ENCODE results near the gene CS.

Gene CS

GRCh38 chr12:56236985-56237384 lies 63.1 kb downstream of the CS start:
- TF ChIP-seq CTCF (IDR thresholded peaks at IDR 0.05): no peak
- Histone ChIP-seq H2AFZ (no peak overlapping the region), H3K4me2 (ENCODE audit: low read length) (no peak overlapping the region), H3K27ac (no peak overlapping the region), H3K79me2 (no peaks in the 10 kb centered on the region), H3K27me3 (ENCODE audit: control insufficient read depth, insufficient read depth, low read length) (no peaks in the 10 kb centered on the region), H3K9ac (no peak overlapping the region), H3K36me3 (ENCODE audit: control insufficient read depth, insufficient read depth, low read length) (no peaks in the 10 kb centered on the region), H3K4me3 (ENCODE audit: low read depth, low read length) (no peak overlapping the region), H3K9me3 (ENCODE audit: control insufficient read depth, low read length) (no peaks in the 10 kb centered on the region), H3K4me1 (no peaks in the 10 kb centered on the region)

DNA sequence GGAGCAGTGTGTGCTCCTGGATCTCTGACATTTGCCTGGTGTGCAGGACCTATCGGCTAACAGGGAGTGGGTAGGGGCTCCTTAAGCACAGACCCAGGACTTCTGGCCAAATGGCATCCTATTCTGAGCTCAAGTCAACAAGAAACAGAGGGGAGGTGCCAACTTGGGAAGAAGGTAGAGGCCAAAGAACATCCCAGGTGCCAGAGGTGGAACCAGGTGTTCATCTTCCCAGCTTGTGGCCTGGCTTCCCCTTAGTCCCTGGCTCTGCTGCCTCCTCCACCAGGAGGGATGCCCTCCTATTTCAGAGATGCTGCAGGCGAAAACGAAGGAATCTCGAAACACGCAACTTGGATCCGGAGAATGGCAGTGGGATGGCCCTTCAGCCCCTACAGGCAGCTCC lies 64.0 kb downstream of the CS start:
- Histone ChIP-seq H3K9ac (no peak overlapping the region), H3K36me3 (ENCODE audit: control insufficient read depth, insufficient read depth, low read length) (no peaks in the 10 kb centered on the region), H3K9me3 (ENCODE audit: control insufficient read depth, low read length) (no peaks in the 10 kb centered on the region), H3K79me2 (no peaks in the 10 kb centered on the region), H2AFZ (no peak overlapping the region), H3K27me3 (ENCODE audit: control insufficient read depth, insufficient read depth, low read length) (no peaks in the 10 kb centered on the region), H3K4me2 (ENCODE audit: low read length) (no peak overlapping the region), H3K4me3 (ENCODE audit: low read depth, low read length) (no peak overlapping the region), H3K4me1 (no peaks in the 10 kb centered on the region), H3K27ac (no peak overlapping the region)
- TF ChIP-seq CTCF (IDR thresholded peaks at IDR 0.05): no peak

DNA sequence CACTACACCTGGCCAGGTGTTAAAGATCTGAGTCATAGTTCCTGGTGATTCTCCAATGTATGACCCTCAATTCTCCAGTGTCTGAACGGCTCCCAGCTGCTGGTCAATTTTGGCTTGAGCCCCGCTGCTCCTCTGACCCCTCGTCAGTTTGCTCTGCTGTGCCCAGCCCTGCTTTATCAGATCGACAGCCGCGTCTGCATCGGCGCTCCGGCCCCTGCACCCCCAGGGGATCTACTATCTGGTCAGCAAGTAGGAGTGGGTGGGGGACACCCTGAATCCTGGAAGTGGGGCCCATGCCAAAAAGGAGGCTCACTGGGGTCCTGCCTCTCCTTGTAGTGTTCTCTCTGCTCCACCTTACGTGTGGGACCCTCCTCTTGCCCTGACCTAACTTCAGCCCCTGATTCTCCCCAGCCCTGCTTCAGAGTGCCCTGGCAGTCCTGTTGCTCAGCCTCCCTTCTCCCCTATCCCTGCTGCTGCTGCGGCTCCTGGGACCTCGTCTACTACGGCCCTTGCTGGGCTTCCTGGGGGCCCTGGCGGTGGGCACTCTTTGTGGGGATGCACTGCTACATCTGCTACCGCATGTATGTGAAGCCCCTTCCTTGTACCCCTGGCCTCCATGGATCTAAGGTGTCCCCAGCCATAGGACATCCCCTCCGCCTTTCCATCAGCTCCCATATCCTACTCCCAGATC lies 65.2 kb downstream of the CS start:
- no peak overlapping the region for H3K9ac ChIP-seq
- no peak overlapping the region for H3K27ac ChIP-seq
- H3K79me2 ChIP-seq: no peaks in the 10 kb centered on the region
- H3K27me3 ChIP-seq (ENCODE audit: control insufficient read depth, insufficient read depth, low read length): no peaks in the 10 kb centered on the region
- H2AFZ ChIP-seq: no peak overlapping the region
- H3K9me3 ChIP-seq (ENCODE audit: control insufficient read depth, low read length): no peaks in the 10 kb centered on the region
- H3K4me2 ChIP-seq (ENCODE audit: low read length): no peak overlapping the region
- no peaks in the 10 kb centered on the region for H3K4me1 ChIP-seq
- no peak overlapping the region for H3K4me3 ChIP-seq (ENCODE audit: low read depth, low read length)
- no peaks in the 10 kb centered on the region for H3K36me3 ChIP-seq (ENCODE audit: control insufficient read depth, insufficient read depth, low read length)
- TF ChIP-seq CTCF (IDR thresholded peaks at IDR 0.05): no peak

GRCh38 chr12:56231184-56231582 lies 68.9 kb downstream of the CS start:
- Histone ChIP-seq H3K4me1 (no peaks in the 10 kb centered on the region), H3K9ac (no peak overlapping the region), H3K27me3 (ENCODE audit: control insufficient read depth, insufficient read depth, low read length) (no peaks in the 10 kb centered on the region), H3K4me2 (ENCODE audit: low read length) (no peak overlapping the region), H3K79me2 (no peaks in the 10 kb centered on the region), H3K4me3 (ENCODE audit: low read depth, low read length) (no peak overlapping the region), H2AFZ (no peak overlapping the region), H3K27ac (no peak overlapping the region), H3K36me3 (ENCODE audit: control insufficient read depth, insufficient read depth, low read length) (no peaks in the 10 kb centered on the region), H3K9me3 (ENCODE audit: control insufficient read depth, low read length) (no peaks in the 10 kb centered on the region)
- TF ChIP-seq CTCF (IDR thresholded peaks at IDR 0.05): no peak
